ENCODE measurements around the gene LCN1.
"Not testable (repeated sequence)": the region's sequence is repeated elsewhere in the genome, so short reads cannot be mapped to it uniquely, and the experiment has no call there.

LCN1 gene

DNA sequence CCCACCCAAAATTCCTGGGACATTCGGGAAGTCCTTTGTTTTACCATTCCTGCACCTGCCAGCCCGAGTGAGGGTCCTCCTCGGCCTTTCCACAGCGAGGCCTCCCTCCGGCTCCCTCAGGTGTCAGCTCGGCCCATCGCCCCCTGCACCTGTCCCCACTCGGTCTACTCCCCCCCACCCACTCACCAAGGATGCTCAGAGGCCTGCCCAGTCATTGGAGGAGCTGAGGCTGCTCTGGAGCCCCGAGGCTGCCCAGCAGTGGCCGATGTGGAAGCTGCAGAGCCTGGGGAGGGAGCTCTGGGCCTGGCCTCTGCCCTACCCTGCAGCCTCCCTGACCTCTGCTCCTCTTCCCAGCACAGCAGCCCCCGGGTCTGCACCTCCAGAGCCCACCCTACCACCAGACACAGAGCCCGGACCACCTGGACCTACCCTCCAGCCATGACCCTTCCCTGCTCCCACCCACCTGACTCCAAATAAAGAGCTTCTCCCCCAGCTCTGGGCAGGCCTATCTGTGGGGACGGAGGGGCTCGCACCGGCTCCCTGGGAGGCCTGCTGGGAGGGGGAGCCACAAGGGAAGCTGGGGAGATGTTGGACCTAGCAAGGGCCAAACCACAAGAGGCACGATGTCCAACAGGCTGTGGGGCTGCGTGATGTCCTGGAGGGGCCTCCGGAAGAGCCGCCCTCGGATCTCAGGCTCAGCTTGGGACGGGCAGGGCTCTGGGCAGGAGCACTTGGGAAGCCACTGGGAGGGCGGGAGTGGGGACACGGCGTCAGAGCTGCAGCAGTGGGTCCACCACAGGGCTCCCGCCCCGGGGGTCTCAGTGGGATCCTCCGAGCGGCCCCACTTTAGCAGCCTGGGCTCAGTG lies 28.5 kb downstream of the LCN1 start:
- DNase-seq = not testable (repeated sequence)

DNA sequence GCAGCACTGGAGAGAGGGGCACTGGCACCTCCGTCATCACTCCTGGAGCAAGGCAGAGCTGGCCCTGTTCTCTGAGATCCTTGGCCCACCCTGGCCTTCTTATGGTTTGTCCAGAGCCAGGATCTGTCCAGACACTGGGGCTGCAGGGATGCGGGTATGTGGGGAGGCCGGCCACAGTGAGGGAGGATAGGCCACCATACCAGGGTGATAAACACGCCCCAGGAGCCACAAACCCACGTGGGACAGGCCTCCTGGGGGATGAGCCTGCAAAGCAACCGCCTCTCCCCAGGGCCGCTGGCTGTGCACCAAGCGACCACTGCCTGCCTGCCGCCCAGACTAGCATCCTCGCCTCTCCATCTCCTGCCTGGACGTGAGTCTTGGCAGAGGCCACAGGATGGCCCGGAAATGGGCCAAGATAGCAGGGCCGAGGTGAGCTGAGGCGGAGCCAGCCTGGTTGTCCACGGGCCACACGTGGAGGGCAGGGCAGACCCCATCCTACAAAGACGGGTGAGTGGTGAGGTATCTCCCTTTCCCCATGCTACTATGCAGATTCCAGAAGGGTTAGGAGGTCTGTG lies 29.2 kb downstream of the LCN1 start:
- no peak for DNase-seq

DNA sequence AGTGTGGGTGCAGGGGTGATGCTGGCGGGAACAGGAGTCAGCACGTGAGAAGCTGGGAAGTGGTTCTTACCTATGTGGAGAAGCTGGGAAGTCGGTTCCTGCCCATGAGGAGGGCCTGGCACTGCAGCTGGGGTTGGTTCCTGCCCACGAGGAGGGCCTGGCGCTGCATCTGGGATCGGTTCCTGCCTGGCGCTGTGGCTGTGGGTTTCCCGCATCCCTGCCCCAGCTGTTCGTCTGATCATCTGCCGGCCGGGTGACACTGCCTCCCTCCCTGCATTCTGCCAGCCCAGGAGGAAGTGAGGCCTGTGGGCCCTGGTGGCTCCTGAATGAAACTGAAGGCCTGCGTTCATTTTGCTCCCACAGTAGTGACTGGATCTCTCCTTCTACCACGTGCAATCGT lies 29.8 kb downstream of the LCN1 start:
- DNase-seq = no peak

DNA sequence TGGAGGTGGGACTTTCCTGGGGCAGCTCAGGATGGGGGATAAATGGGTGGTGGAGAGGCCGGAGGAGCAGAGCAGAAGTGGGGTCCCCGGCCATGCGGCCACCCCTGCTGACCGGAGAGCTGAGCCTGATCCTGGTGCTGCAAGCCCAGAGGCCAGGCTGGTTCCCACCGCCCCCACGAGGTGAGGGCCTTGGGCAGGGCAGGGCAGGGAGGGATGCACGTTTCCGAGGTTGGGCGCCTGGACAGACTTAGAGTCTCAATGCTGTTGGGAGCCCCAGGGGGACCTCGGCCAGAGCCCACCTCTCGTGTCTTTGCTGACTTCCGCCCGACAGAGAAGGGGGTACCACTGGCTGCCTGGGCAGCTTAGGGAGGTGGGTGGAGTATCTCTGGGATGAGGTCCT lies 30.2 kb downstream of the LCN1 start:
- DNase-seq = no peak

DNA sequence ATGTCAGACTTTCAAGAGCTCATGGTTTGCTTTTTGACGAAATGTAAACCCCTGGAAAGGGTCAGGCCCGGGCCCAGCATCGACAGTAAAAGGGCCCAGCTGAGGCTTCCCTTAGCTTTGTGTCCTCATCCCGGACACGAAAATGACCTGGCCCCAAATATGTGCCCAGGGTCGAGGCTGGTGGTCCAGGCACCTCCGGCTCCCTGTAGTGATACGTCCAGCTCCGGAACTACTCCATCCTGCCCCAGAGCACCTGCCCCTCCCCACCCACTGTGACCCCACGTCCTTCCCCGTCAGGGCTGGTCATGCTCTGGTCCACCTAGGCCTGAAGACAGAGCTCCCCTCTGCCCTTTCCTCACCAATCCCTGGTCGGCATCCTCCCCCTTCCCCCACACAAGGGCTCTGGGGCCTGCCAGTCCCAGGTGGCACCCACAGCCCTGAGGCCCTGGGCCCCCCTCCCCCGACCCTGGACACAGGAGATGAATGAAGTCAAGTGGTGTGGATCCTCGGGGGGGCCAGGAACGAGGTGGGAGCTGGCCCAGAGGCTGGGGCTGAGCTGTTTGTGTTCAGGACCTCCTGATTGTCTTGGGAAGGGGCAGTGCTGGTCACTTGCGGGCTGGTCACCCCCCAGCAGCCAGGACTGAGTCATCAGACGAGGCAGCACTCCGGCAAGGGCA lies 30.9 kb downstream of the LCN1 start:
- DNase-seq = no peak

DNA sequence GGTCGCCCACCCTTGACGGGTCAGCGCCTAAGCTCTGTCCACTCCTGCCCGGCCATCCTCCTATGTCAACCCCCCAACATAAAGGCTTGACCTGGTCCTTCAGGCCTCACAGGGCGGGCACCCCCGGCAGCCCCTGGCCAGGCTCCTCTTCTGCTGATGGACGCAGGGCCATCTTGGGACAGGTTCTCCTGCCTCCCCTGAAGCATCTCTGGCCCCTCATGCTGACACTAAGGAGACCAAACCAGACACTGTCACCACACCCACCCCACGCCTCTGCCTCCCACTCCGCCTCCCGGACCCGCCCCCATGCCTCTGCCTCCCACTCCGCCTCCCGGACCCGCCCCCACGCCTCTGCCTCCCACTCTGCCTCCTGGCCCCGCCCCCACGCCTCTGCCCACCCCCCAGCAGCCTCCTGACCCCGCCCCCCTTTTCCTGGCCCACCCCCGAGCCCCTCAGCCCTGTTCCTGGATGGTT lies 31.5 kb downstream of the LCN1 start:
- DNase-seq = no peak

DNA sequence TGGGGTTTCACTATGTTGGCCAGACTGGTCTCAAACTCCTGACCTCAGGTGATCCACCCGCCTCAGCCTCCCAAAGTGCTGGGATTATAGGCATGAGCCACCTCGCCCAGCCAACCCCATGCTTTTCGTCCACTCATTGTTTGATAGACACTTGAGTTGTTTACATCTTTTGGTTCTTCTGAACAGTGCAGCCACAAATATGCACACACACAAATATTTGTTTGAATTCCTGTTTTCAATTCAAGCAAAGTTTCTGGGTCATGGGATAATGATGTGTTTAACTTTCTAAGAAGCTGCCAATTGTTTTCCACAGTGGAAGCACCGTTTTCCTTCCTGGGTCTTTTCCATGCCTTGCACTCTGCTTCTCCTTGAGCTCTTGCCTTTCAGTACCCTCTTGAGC lies 33.5 kb downstream of the LCN1 start:
- DNase-seq = no peak

DNA sequence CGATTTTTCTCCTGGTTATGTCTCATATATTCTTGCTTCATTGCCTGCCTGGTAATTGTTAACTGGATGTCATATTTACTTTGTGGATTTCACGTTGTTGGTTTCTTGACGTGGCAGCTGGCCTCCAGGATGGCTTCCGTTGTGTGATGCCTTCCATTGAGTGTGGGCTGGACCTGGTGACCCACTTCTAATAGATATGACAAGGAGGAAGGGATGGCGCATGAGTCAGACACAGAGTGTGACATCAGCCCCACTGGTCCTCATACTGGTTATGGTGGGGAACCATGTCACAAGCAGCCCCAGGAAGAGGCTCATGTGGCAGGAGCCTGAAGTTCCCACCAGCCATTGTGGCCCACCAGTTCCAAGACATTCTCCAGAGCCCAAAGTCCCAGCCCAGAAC lies 34.0 kb downstream of the LCN1 start:
- no peak for DNase-seq

DNA sequence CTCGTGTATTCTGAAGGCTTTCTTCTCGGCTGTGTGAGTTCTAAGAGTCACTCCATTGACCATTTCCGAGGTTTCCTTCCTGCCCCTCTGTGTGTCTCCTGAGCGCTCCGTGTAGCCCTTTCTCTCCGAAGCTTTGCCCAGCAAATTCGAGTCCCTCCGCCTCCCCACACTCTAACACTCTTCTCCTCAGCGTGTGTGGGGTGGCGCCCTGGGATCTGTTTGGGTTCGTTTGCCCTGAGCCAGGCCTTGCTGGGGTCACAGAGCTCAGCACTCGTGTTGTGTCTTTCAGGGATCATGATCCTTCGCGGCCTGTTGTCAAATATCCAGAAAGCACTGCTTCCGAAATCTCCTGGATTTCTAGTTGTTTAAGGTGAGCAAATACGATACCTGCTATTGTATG lies 34.7 kb downstream of the LCN1 start:
- no peak for DNase-seq

DNA sequence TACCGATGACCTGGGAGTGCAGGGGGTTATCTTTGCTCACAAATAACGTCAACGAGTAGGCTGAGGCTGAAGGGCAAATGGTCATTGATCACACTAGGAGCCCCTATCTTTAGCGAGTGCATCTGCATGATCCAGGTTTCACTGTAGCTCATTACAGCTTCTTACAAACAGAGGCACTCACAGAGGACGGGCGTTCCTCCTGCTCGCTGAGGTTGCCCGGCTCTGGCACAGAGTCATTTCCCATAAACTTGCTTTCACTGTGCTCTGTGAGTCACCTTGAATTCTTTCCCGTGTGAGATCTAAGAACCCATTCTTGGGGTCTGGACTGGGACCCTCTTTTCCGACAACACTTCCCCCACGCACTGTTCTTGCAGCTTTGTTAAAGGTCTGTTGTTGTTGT lies 38.4 kb downstream of the LCN1 start:
- DNase-seq = no peak

DNA sequence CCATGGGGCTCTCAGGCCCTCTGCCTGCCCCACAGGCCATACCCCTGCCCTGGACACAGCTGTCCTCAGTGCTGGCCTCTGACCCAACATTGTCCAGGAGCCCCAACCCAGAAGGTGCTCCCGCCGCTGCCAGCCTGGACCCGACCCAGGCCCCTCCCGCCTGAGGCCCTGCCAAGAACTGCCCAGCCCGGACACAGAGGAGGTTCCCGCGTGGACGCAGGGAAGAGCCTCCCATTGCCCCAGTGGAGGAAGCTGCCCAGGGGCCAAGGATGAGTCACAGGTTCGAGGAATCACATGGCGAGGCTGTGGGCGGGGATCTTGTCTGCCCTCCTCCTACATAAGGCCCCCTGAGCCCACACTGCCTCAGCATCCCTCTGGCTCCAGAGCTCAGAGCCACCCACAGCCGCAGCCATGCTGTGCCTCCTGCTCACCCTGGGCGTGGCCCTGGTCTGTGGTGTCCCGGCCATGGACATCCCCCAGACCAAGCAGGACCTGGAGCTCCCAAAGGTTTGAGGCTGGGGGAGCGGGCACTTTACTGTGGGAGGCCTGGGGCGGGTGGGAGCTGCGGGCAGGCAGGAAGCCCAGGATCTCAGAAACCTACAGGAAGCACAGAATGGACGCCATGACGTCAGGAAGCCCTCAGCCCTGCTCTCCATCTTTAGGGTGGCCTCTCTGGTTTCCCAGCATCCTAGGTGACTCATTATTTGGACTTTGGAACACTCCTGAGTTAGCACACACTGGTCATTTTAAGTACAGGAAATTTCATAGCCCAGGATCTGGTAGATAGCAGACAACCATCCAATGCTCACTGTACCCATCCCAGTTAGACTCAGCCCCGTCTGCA lies 40.4 kb downstream of the LCN1 start, which contains the start of gene PAEP:
PAEP (plus strand) TSS at position 366 of the 844 bp plus-strand sequence.
- no peak for DNase-seq

DNA sequence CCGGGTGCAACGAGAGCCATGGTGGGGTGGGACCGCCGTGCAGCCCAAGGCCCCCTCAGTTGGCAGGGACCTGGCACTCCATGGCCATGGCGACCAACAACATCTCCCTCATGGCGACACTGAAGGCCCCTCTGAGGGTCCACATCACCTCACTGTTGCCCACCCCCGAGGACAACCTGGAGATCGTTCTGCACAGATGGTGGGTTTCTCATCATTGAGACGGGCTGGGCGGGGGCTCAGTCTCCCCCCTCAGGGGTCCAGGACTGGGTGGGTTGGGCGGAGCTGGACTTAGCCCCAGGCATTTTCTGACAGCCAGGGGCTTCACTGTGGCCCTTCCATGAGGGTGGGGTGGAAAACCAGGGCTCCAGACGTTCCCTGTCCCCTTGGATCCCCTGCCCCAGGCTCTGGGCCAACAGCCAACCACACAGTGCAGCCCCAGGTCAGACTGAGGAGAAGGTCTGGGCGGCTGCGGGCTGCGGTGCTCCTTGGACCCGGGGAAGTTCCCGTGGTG lies 41.0 kb downstream of the LCN1 start:
- no peak for DNase-seq

DNA sequence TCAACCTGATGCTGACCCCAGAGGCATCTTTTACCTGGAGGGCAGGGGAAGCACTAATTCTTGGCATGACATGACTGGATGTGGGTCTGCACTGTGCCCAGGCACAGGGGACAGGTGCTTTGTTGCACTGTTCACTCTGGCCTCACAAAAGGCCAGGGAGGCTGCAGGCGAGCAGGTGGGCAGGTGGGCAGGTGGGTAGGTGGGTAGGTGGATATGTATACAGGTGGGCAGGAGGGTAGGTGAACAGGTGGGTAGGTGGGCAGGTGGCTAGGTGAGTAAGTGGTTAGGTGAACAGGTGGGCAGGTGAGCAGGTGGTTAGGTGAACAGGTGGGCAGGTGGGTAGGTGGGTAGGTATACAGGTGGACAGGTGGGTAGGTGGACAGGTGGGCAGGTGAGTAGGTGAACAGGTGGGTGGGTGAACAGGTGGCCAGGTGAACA lies 41.8 kb downstream of the LCN1 start:
- DNase-seq = no peak

DNA sequence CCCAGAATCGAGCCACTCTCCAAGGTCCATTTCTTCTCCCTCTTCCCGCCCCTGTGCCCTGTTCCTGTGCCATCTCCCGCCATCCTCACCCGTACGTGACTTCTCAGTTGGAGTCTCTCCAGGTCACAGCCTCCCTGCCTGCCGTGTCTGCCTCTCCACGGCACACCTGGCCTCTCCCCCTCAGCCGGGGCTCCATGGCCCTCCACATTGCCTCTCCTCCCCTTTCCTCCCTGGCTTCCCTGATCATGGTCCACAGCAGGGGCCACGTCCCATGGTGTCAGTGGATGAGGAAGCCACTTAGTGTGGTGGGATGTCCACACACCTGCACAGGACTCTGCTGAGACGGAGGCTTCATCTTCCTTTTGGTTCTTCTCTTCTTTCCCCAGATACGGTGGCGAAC lies 42.6 kb downstream of the LCN1 start:
- DNase-seq = no peak

DNA sequence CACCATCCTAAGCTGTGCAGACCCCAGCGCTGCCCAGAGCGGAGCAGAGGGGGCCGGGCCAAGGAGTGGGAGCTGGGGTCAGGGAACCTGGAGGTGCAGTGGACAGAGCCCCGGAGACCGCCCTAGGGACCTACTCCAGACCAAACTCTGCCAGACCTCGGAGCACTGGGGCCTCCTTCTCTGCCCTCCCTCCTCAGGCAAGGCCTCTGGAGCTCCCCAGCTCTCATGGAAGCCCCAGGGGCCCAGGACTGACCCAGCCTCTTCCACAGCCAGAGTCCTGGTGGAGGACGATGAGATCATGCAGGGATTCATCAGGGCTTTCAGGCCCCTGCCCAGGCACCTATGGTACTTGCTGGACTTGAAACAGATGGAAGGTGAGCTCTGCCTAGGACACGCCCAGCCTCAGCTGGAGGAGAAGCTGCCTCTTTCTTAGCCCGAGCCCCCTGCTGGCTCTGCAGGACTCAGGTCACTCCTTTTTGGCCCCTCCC lies 43.9 kb downstream of the LCN1 start:
- DNase-seq = no peak

DNA sequence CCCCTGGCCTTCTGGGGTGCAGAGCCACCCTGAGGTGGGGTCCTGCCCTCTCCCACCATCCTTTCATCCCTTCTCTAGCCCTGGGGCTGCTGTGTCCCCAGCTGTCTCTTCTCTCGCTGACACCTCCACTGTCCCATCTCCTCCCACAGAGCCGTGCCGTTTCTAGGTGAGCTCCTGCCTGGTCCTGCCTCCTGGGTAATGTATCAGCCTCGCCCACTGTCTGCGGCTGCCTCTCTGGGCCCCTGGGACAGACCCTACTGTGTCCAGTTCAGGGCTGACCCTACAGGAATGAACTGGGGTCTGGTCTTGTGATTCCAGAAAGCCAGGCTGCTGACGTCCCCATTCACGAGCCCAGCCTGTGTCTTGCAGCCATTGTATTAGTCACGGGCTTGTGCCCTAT lies 44.4 kb downstream of the LCN1 start:
- no peak for DNase-seq

DNA sequence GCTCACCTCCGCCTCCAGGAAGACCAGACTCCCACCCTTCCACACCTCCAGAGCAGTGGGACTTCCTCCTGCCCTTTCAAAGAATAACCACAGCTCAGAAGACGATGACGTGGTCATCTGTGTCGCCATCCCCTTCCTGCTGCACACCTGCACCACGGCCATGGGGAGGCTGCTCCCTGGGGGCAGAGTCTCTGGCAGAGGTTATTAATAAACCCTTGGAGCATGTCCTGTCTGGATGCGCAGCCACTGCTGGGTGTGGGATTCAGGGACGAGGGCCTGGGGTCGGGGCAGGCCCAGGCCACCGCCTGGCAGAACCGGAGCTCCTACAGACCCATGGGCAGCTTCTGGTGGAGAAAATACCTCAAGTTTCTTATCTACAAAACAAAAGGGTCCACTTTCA lies 45.3 kb downstream of the LCN1 start:
- no peak for DNase-seq

DNA sequence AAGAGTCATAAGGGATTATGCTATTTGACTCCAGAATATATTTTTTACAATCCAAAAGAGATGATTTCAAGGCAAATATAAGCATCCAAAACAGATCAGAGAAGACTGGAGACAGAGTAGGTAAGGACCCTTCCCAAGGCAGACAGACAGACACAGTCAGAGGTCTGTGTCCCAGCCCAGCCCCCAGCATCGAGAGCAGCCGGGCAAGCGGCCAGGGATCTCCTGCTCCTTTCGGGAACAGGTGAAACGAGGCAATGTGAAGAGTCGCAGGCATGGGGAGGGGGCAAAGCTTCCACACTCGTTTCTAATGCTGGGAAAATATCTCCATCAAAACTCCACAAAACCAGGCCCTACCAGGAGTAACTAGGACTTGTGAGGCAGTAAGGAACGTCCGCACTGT lies 46.1 kb downstream of the LCN1 start:
- DNase-seq = no peak

DNA sequence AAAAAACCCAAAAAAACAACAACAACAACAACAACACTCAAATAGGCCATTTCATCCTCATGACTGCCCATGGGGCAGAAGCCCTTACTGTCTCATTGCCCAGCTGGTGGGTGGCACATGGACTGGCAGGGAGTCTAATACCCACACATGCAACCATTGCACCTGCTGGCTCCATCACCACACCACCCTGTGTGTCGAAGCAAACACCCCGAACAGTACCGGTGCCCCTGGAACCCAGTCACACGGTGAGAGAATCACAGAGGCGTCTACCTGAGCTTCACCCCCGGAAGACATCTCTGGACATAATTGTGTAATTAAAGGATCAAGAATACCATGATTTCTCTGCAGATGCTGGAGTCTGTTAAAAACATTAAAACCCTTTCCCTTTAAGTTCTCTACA lies 46.8 kb downstream of the LCN1 start:
- no peak for DNase-seq

DNA sequence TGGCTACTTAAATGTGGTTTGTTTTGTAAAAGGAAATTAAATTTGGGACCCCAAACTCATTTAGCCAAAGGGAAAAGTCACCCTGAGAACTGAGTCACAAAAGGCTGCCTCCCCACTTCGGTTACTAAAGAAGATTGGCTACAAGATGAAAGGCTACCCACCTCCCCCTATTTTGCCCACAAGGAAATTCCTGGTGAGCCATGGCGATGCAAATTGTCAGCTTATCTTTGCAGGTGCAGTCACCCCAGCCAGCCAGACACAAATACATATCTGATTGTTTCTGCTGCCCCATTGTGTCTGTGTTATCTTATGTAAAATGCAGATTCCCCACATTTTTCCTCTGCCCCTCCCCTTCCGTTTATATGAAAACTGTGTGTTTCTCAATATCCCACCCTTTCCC lies 49.2 kb downstream of the LCN1 start:
- DNase-seq = no peak

DNA sequence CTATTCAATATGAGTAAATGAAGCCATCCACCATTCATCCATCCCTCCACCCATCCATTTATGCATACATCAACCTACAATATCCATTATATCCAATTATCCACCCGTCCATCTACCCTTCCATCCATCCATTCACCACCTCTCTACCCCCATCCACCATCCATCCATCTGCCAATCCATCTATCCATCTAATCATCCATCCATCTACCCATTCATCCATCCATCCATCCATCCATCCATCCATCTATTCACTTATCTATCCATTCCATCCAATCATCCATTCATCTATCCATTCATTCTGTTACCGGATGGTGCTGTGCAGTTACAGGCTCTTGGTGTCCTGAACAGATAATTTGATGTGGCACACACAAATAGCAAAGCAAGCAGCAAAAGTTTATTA lies 51.0 kb downstream of the LCN1 start:
- no peak for DNase-seq

DNA sequence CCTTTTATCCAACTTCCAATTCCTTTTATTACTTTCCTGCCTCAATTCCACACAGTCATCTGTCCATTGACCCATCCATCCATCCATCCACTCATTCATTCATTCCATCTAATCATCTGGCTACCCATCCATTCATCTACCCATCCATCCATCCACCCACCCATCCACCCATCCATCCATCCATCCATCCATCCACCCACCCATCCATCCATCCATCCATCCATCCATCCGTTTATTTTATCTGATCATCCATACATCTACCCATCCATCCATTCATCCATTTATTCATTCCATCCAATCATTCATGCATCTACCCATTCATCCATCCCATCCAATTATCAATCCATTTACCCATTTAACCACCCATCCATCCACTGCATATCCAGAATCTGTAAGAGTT lies 51.9 kb downstream of the LCN1 start:
- DNase-seq = no peak

DNA sequence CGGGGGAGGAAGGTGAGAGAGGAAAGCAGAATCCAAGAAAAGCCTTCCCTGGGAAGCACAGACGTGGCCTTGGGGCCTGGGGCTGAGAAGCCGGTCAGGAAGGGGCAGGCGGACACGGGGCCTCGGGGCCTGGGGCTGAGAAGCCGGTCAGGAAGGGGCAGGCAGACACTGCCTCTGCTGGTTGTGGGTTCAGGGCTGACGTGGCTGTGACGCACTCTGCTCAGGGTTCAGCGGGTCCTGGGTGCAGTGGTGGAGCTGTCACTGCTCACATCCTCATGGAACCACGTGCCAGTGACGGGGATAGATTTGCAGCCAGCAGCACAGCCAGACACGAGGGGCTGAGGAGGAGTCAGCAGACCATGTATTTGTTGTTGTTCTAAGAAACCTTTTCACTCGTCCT lies 53.1 kb downstream of the LCN1 start:
- no peak for DNase-seq

Data from T-helper 9 cell (primary cell).